GM12878 (cell line): ENCODE results near the gene SIKE1. TPM values are rescaled to one million over a fixed set of nuclear protein-coding genes. Genes with fewer than 3 reads are reported as not detected.

Experiments
- ATAC-seq: fragments of 200-7000 bp; cut with Tn5 transposase; 3 replicates; pipeline ENCODE4 v1.9.1; 2020; ENCODE audit warnings: mild to moderate bottlenecking, moderate library complexity
- BruUV-seq: library from RNA; stranded (reverse); fragments of 400-500 nt; replicated peaks from 2 replicates; lab custom pipeline; 2021; lab: Mats Ljungman, UMichigan
- CTCF ChIA-PET: fragments of 300-600 bp; sonication (Branson Sonifier 250); formaldehyde crosslinking; extraction: SDS; loops from one replicate; lab custom pipeline; 2021; ENCODE audit warnings: inconsistent platforms; lab: Yijun Ruan, JAX
- POLR2A ChIA-PET: fragments of 350-600 bp; formaldehyde crosslinking; extraction: SDS; loops from one replicate; lab custom pipeline; 2021; ENCODE audit warnings: inconsistent platforms; lab: Charles Lee
- RAD21 ChIA-PET: fragments of 300-600 bp; sonication (Branson Sonifier 250); formaldehyde crosslinking; loops from one replicate; lab custom pipeline; 2023; ENCODE audit warnings: antibody characterized with exemption; ENCODE audit not compliant: unreplicated experiment; lab: Charles Lee
- SMC1A ChIA-PET: fragments of 300-600 bp; sonication (Branson Sonifier 250); formaldehyde crosslinking; loops from one replicate; lab custom pipeline; 2023; ENCODE audit not compliant: unreplicated experiment, uncharacterized antibody; lab: Charles Lee
- DNase-seq: peaks from one replicate; pipeline ENCODE4 v3.0.0-alpha.2; 2011; ENCODE audit warnings: low read depth, low spot score
- FAIRE-seq: peaks from 3 replicates; lab custom pipeline; 2011; peaks lifted over from hg19 to GRCh38; lab: Jason Lieb, UNC
- H2AFZ ChIP-seq: 2 replicates; pipeline ENCODE4 v1.6.0; 2011; ENCODE audit warnings: low read depth, low read length, control low read depth; ENCODE audit not compliant: control insufficient read depth
- H3K27ac ChIP-seq: 2 replicates; pipeline ENCODE4 v1.5.1; 2011; ENCODE audit warnings: control low read depth; ENCODE audit not compliant: control insufficient read depth, insufficient read depth
- H3K27me3 ChIP-seq, 2 experiments: replicated peaks in 1 of 2; 2 replicates each; pipeline versions ENCODE4 v1.6.0 to v1.6.1; 2011; ENCODE audit warnings: low read length in 1 of 2; ENCODE audit not compliant: control insufficient read depth in 2 of 2, insufficient read depth in 2 of 2
- H3K36me3 ChIP-seq, 2 experiments: 2 replicates each; pipeline ENCODE4 v1.5.1; 2011; ENCODE audit warnings: low read length in 1 of 2; ENCODE audit not compliant: control insufficient read depth in 2 of 2, insufficient read depth in 2 of 2
- H3K4me1 ChIP-seq: 2 replicates; pipeline ENCODE4 v1.6.1; 2011; ENCODE audit warnings: mild to moderate bottlenecking, low read length, moderate library complexity, mixed read lengths; ENCODE audit not compliant: control insufficient read depth, insufficient read depth
- H3K4me2 ChIP-seq: 2 replicates; pipeline ENCODE4 v1.6.0; 2011; ENCODE audit warnings: control low read depth; ENCODE audit not compliant: control insufficient read depth, insufficient read depth
- H3K4me3 ChIP-seq: fragments of 200-600 bp; sonication (generic); 2 replicates; pipeline ENCODE4 v1.5.1; 2016
- H3K79me2 ChIP-seq: 2 replicates; pipeline ENCODE4 v1.6.0; 2011; ENCODE audit warnings: low read length; ENCODE audit not compliant: control insufficient read depth, insufficient read depth
- H3K9ac ChIP-seq: 2 replicates; pipeline ENCODE4 v1.8.0; 2011; ENCODE audit warnings: low read length, control low read depth, mixed read lengths; ENCODE audit not compliant: control insufficient read depth, insufficient read depth
- H3K9me3 ChIP-seq: replicated peaks from 3 replicates; pipeline ENCODE4 v1.5.1; 2011; ENCODE audit warnings: mild to moderate bottlenecking, low read length; ENCODE audit not compliant: control insufficient read depth, insufficient read depth
- H4K20me1 ChIP-seq: 2 replicates; pipeline ENCODE4 v1.6.0; 2011; ENCODE audit not compliant: control insufficient read depth, insufficient read depth
- ASH2L ChIP-seq: fragments of 300-600, 200-600 bp; sonication (generic); IDR thresholded peaks from 2 replicates; pipeline ENCODE4 v1.6.1; 2017; ENCODE audit warnings: low read depth, mild to moderate bottlenecking, borderline replicate concordance
- ATF2 ChIP-seq: IDR thresholded peaks from 2 replicates; pipeline ENCODE4 v1.6.1; 2012; ENCODE audit warnings: low read length, inconsistent platforms
- BACH1 ChIP-seq: fragments of 450-650 bp; IDR thresholded peaks from 2 replicates; pipeline ENCODE4 v1.6.1; 2017; ENCODE audit warnings: mild to moderate bottlenecking, borderline replicate concordance
- EGR1 ChIP-seq, 2 experiments: IDR thresholded peaks; 1 replicate in 1 of 2; 2 replicates in 1 of 2; pipeline ENCODE4 v1.6.1; 2011 to 2012; ENCODE audit warnings: low read depth in 2 of 2, low read length in 2 of 2, borderline replicate concordance in 1 of 2, mild to moderate bottlenecking in 1 of 2, moderate library complexity in 1 of 2
- FOXM1 ChIP-seq: IDR thresholded peaks from 2 replicates; pipeline ENCODE4 v1.6.1; 2012; ENCODE audit warnings: low read depth, mild to moderate bottlenecking, inconsistent platforms, low read length, moderate library complexity
- NBN ChIP-seq: fragments of 450-650 bp; IDR thresholded peaks from 2 replicates; pipeline ENCODE4 v1.6.1; 2016
- POU2F2 ChIP-seq: IDR thresholded peaks from 3 replicates; pipeline ENCODE4 v1.6.1; 2011; ENCODE audit warnings: low read depth, mild to moderate bottlenecking, low read length, borderline replicate concordance
- RUNX3 ChIP-seq: IDR thresholded peaks from 2 replicates; pipeline ENCODE4 v1.6.1; 2012; ENCODE audit warnings: low read length, inconsistent platforms
- SMAD1 ChIP-seq: fragments of 450-650 bp; IDR thresholded peaks from 2 replicates; pipeline ENCODE4 v1.6.1; 2018; ENCODE audit warnings: mild to moderate bottlenecking, low read depth; ENCODE audit not compliant: partially characterized antibody
- STAT1 ChIP-seq: fragments of 450-650 bp; conservative IDR thresholded peaks from 2 replicates; pipeline ENCODE4 v1.6.1; 2014; ENCODE audit warnings: antibody characterized with exemption, mild to moderate bottlenecking
- TBL1XR1 ChIP-seq: IDR thresholded peaks from 2 replicates; pipeline ENCODE4 v1.6.1; 2012; ENCODE audit warnings: low read depth, low read length, improper control_type of control experiment
- YBX1 ChIP-seq: fragments of 450-650 bp; IDR thresholded peaks from 2 replicates; pipeline ENCODE4 v1.6.1; 2016; ENCODE audit warnings: antibody characterized with exemption
- ZNF207 ChIP-seq: fragments of 450-650 bp; IDR thresholded peaks from 2 replicates; pipeline ENCODE4 v1.6.1; 2014; ENCODE audit warnings: antibody characterized with exemption, mild to moderate bottlenecking, borderline replicate concordance
- WGBS: methylation state at CpG from one replicate; pipeline ENCODE4 v1.1.6; 2016; ENCODE audit warnings: low lambda C conversion rate; ENCODE audit not compliant: insufficient replicate concordance, insufficient coverage; ENCODE audit errors: missing lambda C conversion rate; 5-methylcytosine and 5-hydroxymethylcytosine counted together
- in situ Hi-C: fragments of 300-500 bp; cut with MboI; formaldehyde crosslinking; loops from 9 replicates; pipeline ENCODE4 v1.14.3; 2018; ENCODE audit warnings: mixed read lengths
- intact Hi-C: fragments of 100-400 bp; cut with micrococcal nuclease; formaldehyde crosslinking; loops from one replicate; pipeline ENCODE4 v1.14.2; 2022; ENCODE audit not compliant: unreplicated experiment
- polyA plus RNA-seq, 11 experiments: library from polyadenylated mRNA; depleted of rRNA in 4 of 11; unstranded in 6 of 11; stranded (reverse) in 5 of 11; fragments of >200 nt; fragmentation: Nextera tagmentation in 4 of 11; fragmentation: Illumina TruSeq in 1 of 11; extraction: Ambion mirVana in 4 of 11; extraction: Trizol in 1 of 11; gene quantifications; 1 replicate in 1 of 11; 2 replicates in 10 of 11; pipeline versions ENCODE4 v1.2.1 to v1.2.3, GENCODE V29; 2011 to 2016; ENCODE audit warnings: inconsistent platforms in 2 of 11, missing spikeins in 2 of 11, low read depth in 1 of 11
- total RNA-seq, 4 experiments: library from RNA; depleted of rRNA in 3 of 4; stranded (reverse); fragments of >200 nt in 3 of 4; fragmentation: Illumina TruSeq in 1 of 4; extraction: Trizol in 1 of 4; gene quantifications; 2 replicates each; pipeline versions ENCODE4 v1.2.1 to v1.2.3, GENCODE V29; 2013 to 2021
- TF ChIP-seq, protein P1 (sequence below): fragments of 450-650 bp; IDR thresholded peaks from 2 replicates; pipeline ENCODE4 v1.6.1; 2014; ENCODE audit warnings: mild to moderate bottlenecking

Gene SIKE1
- total and polyA plus RNA-seq, 10 of the 15 experiments (the other 5 are each of a cell fraction or from before 2014, with no cell fraction given): 10.4 to 67.0 (median 45.5) TPM

DNA sequence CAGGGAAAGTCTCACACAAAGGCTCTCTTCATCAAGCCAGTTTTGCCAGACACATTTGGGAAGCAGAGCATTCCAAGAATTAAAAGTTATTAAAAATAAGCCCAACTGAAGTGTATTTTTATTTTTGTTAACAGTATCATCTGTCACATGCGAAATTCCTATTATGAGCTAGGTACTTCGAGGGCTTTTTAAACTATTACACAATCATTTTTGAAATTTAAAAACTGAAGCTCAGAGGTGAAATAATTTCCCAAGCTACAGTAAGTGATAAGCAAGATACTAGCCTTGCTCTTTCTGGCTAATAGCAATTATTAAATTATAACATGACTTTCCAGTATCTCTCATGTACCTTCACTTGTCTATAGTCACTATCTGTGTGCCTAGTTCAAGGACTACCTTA, 51.9 kb downstream of the SIKE1 start:
- peaks cover 8 to 51% of the 10 kb centered on the region in 2 experiments for H3K36me3 ChIP-seq
- no peak for TF ChIP-seq ZNF207
- no peak for TF ChIP-seq BACH1
- no peak for TF ChIP-seq NBN
- no peak for TF ChIP-seq POU2F2
- no peak for TF ChIP-seq EGR1 (IDR thresholded peaks at IDR 0.05; ENCODE audit: borderline replicate concordance in 1 of 2, low read depth in 2 of 2, low read length in 2 of 2)
- no peak for TF ChIP-seq ATF2
- no peak for TF ChIP-seq STAT1
- no peak for TF ChIP-seq SMAD1
- TF ChIP-seq YBX1: no peak
- TF ChIP-seq ASH2L: no peak
- no peak for TF ChIP-seq TBL1XR1
- no peak for TF ChIP-seq RUNX3
- TF ChIP-seq, protein P1, sequence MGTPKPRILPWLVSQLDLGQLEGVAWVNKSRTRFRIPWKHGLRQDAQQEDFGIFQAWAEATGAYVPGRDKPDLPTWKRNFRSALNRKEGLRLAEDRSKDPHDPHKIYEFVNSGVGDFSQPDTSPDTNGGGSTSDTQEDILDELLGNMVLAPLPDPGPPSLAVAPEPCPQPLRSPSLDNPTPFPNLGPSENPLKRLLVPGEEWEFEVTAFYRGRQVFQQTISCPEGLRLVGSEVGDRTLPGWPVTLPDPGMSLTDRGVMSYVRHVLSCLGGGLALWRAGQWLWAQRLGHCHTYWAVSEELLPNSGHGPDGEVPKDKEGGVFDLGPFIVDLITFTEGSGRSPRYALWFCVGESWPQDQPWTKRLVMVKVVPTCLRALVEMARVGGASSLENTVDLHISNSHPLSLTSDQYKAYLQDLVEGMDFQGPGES: no peak
- TF ChIP-seq FOXM1: no peak
- H3K4me1 ChIP-seq: no peaks in the 10 kb centered on the region
- ChIA-PET SMC1A (interaction anchor here (0.7 to 1.0 kb wide), 2 partner anchors 13 to 27 kb away, joined by 3 read pairs; no protein-coding TSS in a partner anchor), CTCF (interaction anchor here (1.4 to 2.6 kb wide), 2 partner anchors 9 to 15 kb away, joined by 3 to 7 read pairs; no protein-coding TSS in a partner anchor), POLR2A (no interaction called here), RAD21 (no interaction called here)
- no peaks in the 10 kb centered on the region for H3K9me3 ChIP-seq
- H3K79me2 ChIP-seq: no peaks in the 10 kb centered on the region
- H3K9ac ChIP-seq: no peak overlapping the region
- intact Hi-C loops (no loop called here), in situ Hi-C loops (loop anchor here (25.0 kb wide), 1 partner anchor 1766 kb away; the partner anchor contains the start of gene SLC16A1)
- H3K27ac ChIP-seq: no peak overlapping the region
- ATAC-seq (no peak), DNase-seq (no peak), FAIRE-seq (no peak)
- no peaks in the 10 kb centered on the region for H4K20me1 ChIP-seq
- H2AFZ ChIP-seq: no peak overlapping the region
- H3K4me3 ChIP-seq: no peak overlapping the region
- 66% methylated on average over 2 of the region's 2 CpGs for WGBS
- H3K4me2 ChIP-seq: no peak overlapping the region
- no peaks in the 10 kb centered on the region for H3K27me3 ChIP-seq
- no TSS peak for BruUV-seq
